GM19023 (cell line): ENCODE data around the gene HADH.
"Not testable (repeated sequence)": the region's sequence is repeated elsewhere in the genome, so short reads cannot be mapped to it uniquely, and the experiment has no call there.

Source experiments
- ATAC-seq: cut with Tn5 transposase; IDR thresholded peaks from one replicate; pipeline ENCODE4 v1.9.1; 2021; ENCODE audit warnings: mild to moderate bottlenecking, moderate library complexity; ENCODE audit not compliant: unreplicated experiment

The HADH gene

GRCh38 chr4:107989537-107990386, at the start of gene HADH:
HADH (plus strand) TSS chr4:107989889; CDS start chr4:107989933, 44 bp downstream.
- peak; percentile 97 for ATAC-seq

- ATAC-seq, result no peak
Observed at GRCh38 chr4:107945809-107946208, 43.9 kb upstream of the HADH start.

- ATAC-seq, result no peak
Observed at GRCh38 chr4:107950746-107951540, 38.7 kb upstream of the HADH start.

- ATAC-seq, result no peak
Observed at GRCh38 chr4:107951551-107951950, 38.1 kb upstream of the HADH start.

GRCh38 chr4:107956011-107956410, 33.7 kb upstream of the HADH start:
- no peak for ATAC-seq

- ATAC-seq, result no peak
Observed at GRCh38 chr4:107966903-107967302, 22.8 kb upstream of the HADH start.

GRCh38 chr4:107967519-107967918, 22.2 kb upstream of the HADH start:
- ATAC-seq, result not testable (repeated sequence)

GRCh38 chr4:107967921-107968320, 21.8 kb upstream of the HADH start:
- ATAC-seq, result not testable (repeated sequence)

GRCh38 chr4:107970063-107970798, 19.5 kb upstream of the HADH start:
- ATAC-seq, result no peak

- ATAC-seq, result no peak
Observed at GRCh38 chr4:107972605-107973004, 17.1 kb upstream of the HADH start.

GRCh38 chr4:107974523-107974922, 15.2 kb upstream of the HADH start:
- ATAC-seq, result no peak

GRCh38 chr4:107977482-107977881, 12.2 kb upstream of the HADH start:
- no peak for ATAC-seq

GRCh38 chr4:107977966-107978705, 11.6 kb upstream of the HADH start:
- no peak for ATAC-seq

- ATAC-seq, result no peak
Observed at GRCh38 chr4:107978716-107979451, 10.8 kb upstream of the HADH start.

GRCh38 chr4:107987916-107988762, 1.6 kb upstream of the HADH start:
- no peak for ATAC-seq

GRCh38 chr4:107988763-107989035, 990 bp upstream of the HADH start:
- no peak for ATAC-seq

- peak; percentile 0 for ATAC-seq
Observed at GRCh38 chr4:107989162-107989536, 540 bp upstream of the HADH start.

- ATAC-seq, result no peak
Observed at GRCh38 chr4:107991945-107992630, 2.4 kb downstream of the HADH start.

- ATAC-seq, result peak; percentile 9
Observed at GRCh38 chr4:107993969-107994368, 4.3 kb downstream of the HADH start.
